GM12878 (cell line): ENCODE results near the gene OSBPL10. TPM values are rescaled to one million over a fixed set of nuclear protein-coding genes. Genes with fewer than 3 reads are reported as not detected.

ENCODE experiments used
- ATAC-seq: fragments of 200-7000 bp; cut with Tn5 transposase; 3 replicates; pipeline ENCODE4 v1.9.1; 2020; ENCODE audit warnings: mild to moderate bottlenecking, moderate library complexity
- BruUV-seq: library from RNA; stranded (reverse); fragments of 400-500 nt; replicated peaks from 2 replicates; lab custom pipeline; 2021; lab: Mats Ljungman, UMichigan
- CTCF ChIA-PET: fragments of 300-600 bp; sonication (Branson Sonifier 250); formaldehyde crosslinking; extraction: SDS; loops from one replicate; lab custom pipeline; 2021; ENCODE audit warnings: inconsistent platforms; lab: Yijun Ruan, JAX
- POLR2A ChIA-PET: fragments of 350-600 bp; formaldehyde crosslinking; extraction: SDS; loops from one replicate; lab custom pipeline; 2021; ENCODE audit warnings: inconsistent platforms; lab: Charles Lee
- RAD21 ChIA-PET: fragments of 300-600 bp; sonication (Branson Sonifier 250); formaldehyde crosslinking; loops from one replicate; lab custom pipeline; 2023; ENCODE audit warnings: antibody characterized with exemption; ENCODE audit not compliant: unreplicated experiment; lab: Charles Lee
- SMC1A ChIA-PET: fragments of 300-600 bp; sonication (Branson Sonifier 250); formaldehyde crosslinking; loops from one replicate; lab custom pipeline; 2023; ENCODE audit not compliant: unreplicated experiment, uncharacterized antibody; lab: Charles Lee
- DNase-seq: peaks from one replicate; pipeline ENCODE4 v3.0.0-alpha.2; 2011; ENCODE audit warnings: low read depth, low spot score
- FAIRE-seq: peaks from 3 replicates; lab custom pipeline; 2011; peaks lifted over from hg19 to GRCh38; lab: Jason Lieb, UNC
- H2AFZ ChIP-seq: 2 replicates; pipeline ENCODE4 v1.6.0; 2011; ENCODE audit warnings: low read depth, low read length, control low read depth; ENCODE audit not compliant: control insufficient read depth
- H3K27ac ChIP-seq: 2 replicates; pipeline ENCODE4 v1.5.1; 2011; ENCODE audit warnings: control low read depth; ENCODE audit not compliant: control insufficient read depth, insufficient read depth
- H3K27me3 ChIP-seq, 2 experiments: replicated peaks in 1 of 2; 2 replicates each; pipeline versions ENCODE4 v1.6.0 to v1.6.1; 2011; ENCODE audit warnings: low read length in 1 of 2; ENCODE audit not compliant: control insufficient read depth in 2 of 2, insufficient read depth in 2 of 2
- H3K36me3 ChIP-seq, 2 experiments: 2 replicates each; pipeline ENCODE4 v1.5.1; 2011; ENCODE audit warnings: low read length in 1 of 2; ENCODE audit not compliant: control insufficient read depth in 2 of 2, insufficient read depth in 2 of 2
- H3K4me1 ChIP-seq: 2 replicates; pipeline ENCODE4 v1.6.1; 2011; ENCODE audit warnings: mild to moderate bottlenecking, low read length, moderate library complexity, mixed read lengths; ENCODE audit not compliant: control insufficient read depth, insufficient read depth
- H3K4me2 ChIP-seq: 2 replicates; pipeline ENCODE4 v1.6.0; 2011; ENCODE audit warnings: control low read depth; ENCODE audit not compliant: control insufficient read depth, insufficient read depth
- H3K4me3 ChIP-seq: fragments of 200-600 bp; sonication (generic); 2 replicates; pipeline ENCODE4 v1.5.1; 2016
- H3K79me2 ChIP-seq: 2 replicates; pipeline ENCODE4 v1.6.0; 2011; ENCODE audit warnings: low read length; ENCODE audit not compliant: control insufficient read depth, insufficient read depth
- H3K9ac ChIP-seq: 2 replicates; pipeline ENCODE4 v1.8.0; 2011; ENCODE audit warnings: low read length, control low read depth, mixed read lengths; ENCODE audit not compliant: control insufficient read depth, insufficient read depth
- H3K9me3 ChIP-seq: replicated peaks from 3 replicates; pipeline ENCODE4 v1.5.1; 2011; ENCODE audit warnings: mild to moderate bottlenecking, low read length; ENCODE audit not compliant: control insufficient read depth, insufficient read depth
- H4K20me1 ChIP-seq: 2 replicates; pipeline ENCODE4 v1.6.0; 2011; ENCODE audit not compliant: control insufficient read depth, insufficient read depth
- CTCF ChIP-seq, 3 experiments: IDR thresholded peaks in 2 of 3; conservative IDR thresholded peaks in 1 of 3; 2 replicates each; pipeline ENCODE4 v1.5.1; 2011; ENCODE audit warnings: low read depth in 3 of 3, low read length in 3 of 3, mild to moderate bottlenecking in 3 of 3, control low read depth in 2 of 3, moderate library complexity in 2 of 3, inconsistent platforms in 1 of 3, mixed read lengths in 1 of 3; ENCODE audit not compliant: control insufficient read depth in 2 of 3, insufficient read depth in 1 of 3; ENCODE audit errors: extremely low read depth in 1 of 3
- DPF2 ChIP-seq: fragments of 450-650 bp; IDR thresholded peaks from 2 replicates; pipeline ENCODE4 v1.6.1; 2017; ENCODE audit warnings: mild to moderate bottlenecking
- ESRRA ChIP-seq: IDR thresholded peaks from 2 replicates; pipeline ENCODE4 v1.6.1; 2012; ENCODE audit warnings: mild to moderate bottlenecking, low read length, improper control_type of control experiment
- NFYA ChIP-seq: IDR thresholded peaks from 2 replicates; pipeline ENCODE4 v1.6.1; 2011; ENCODE audit warnings: low read depth, mild to moderate bottlenecking, low read length, improper control_type of control experiment, borderline replicate concordance
- RAD21 ChIP-seq: IDR thresholded peaks from 2 replicates; pipeline ENCODE4 v1.6.1; 2011; ENCODE audit warnings: mild to moderate bottlenecking, low read depth, low read length, moderate library complexity; ENCODE audit not compliant: insufficient read depth
- SMC3 ChIP-seq: IDR thresholded peaks from 2 replicates; pipeline ENCODE4 v1.6.1; 2011; ENCODE audit warnings: low read length, improper control_type of control experiment, borderline replicate concordance
- WGBS: methylation state at CpG from one replicate; pipeline ENCODE4 v1.1.6; 2016; ENCODE audit warnings: low lambda C conversion rate; ENCODE audit not compliant: insufficient replicate concordance, insufficient coverage; ENCODE audit errors: missing lambda C conversion rate; 5-methylcytosine and 5-hydroxymethylcytosine counted together
- in situ Hi-C: fragments of 300-500 bp; cut with MboI; formaldehyde crosslinking; loops from 9 replicates; pipeline ENCODE4 v1.14.3; 2018; ENCODE audit warnings: mixed read lengths
- intact Hi-C: fragments of 100-400 bp; cut with micrococcal nuclease; formaldehyde crosslinking; loops from one replicate; pipeline ENCODE4 v1.14.2; 2022; ENCODE audit not compliant: unreplicated experiment
- polyA plus RNA-seq, 11 experiments: library from polyadenylated mRNA; depleted of rRNA in 4 of 11; unstranded in 6 of 11; stranded (reverse) in 5 of 11; fragments of >200 nt; fragmentation: Nextera tagmentation in 4 of 11; fragmentation: Illumina TruSeq in 1 of 11; extraction: Ambion mirVana in 4 of 11; extraction: Trizol in 1 of 11; gene quantifications; 1 replicate in 1 of 11; 2 replicates in 10 of 11; pipeline versions ENCODE4 v1.2.1 to v1.2.3, GENCODE V29; 2011 to 2016; ENCODE audit warnings: inconsistent platforms in 2 of 11, missing spikeins in 2 of 11, low read depth in 1 of 11
- total RNA-seq, 4 experiments: library from RNA; depleted of rRNA in 3 of 4; stranded (reverse); fragments of >200 nt in 3 of 4; fragmentation: Illumina TruSeq in 1 of 4; extraction: Trizol in 1 of 4; gene quantifications; 2 replicates each; pipeline versions ENCODE4 v1.2.1 to v1.2.3, GENCODE V29; 2013 to 2021

Gene OSBPL10
- total and polyA plus RNA-seq, 10 of the 15 experiments (the other 5 are each of a cell fraction or from before 2014, with no cell fraction given): 0.03 to 0.25 (median 0.09) TPM; not detected in 5

GRCh38 chr3:31695280-31696008 lies 285.6 kb downstream of the OSBPL10 start:
- ChIA-PET SMC1A (interaction anchor here (1.0 to 1.5 kb wide), 7 partner anchors 9 to 761 kb away, joined by 3 to 5 read pairs (median 4); no protein-coding TSS in a partner anchor), POLR2A (interaction anchor here (1.4 kb wide), 1 partner anchor 83 kb away, joined by 3 read pairs; no protein-coding TSS in a partner anchor), CTCF (interaction anchor here (0.8 to 1.9 kb wide), 16 partner anchors 9 to 928 kb away, joined by 3 to 8 read pairs (median 4); no protein-coding TSS in a partner anchor), RAD21 (interaction anchor here (1.5 kb wide), 1 partner anchor 163 kb away, joined by 5 read pairs; no protein-coding TSS in a partner anchor)
- no peaks in the 10 kb centered on the region for H3K4me1 ChIP-seq
- H3K36me3 ChIP-seq: no peaks in the 10 kb centered on the region
- no peak overlapping the region for H3K4me3 ChIP-seq
- in situ Hi-C loops: no loop called here
- BruUV-seq: no TSS peak
- H3K9ac ChIP-seq: no peak overlapping the region
- no peak overlapping the region for H2AFZ ChIP-seq
- peak; percentile 82 for ATAC-seq
- H4K20me1 ChIP-seq: no peaks in the 10 kb centered on the region
- TF ChIP-seq RAD21 (peak; percentile 39), DPF2 (no peak), SMC3 (peak; percentile 66; the same call in 1 of the 2 replicates), ESRRA (no peak), CTCF (IDR thresholded peaks at IDR 0.05 in 2 of 3, conservative IDR thresholded peaks at IDR 0.05 in 1 of 3; ENCODE audit: control insufficient read depth in 2 of 3, extremely low read depth in 1 of 3, insufficient read depth in 1 of 3, low read depth in 3 of 3, low read length in 3 of 3) (peak; percentile 41 to 56 (median 50); a peak in 5 of 6 replicates), NFYA (no peak)
- no peak overlapping the region for H3K27ac ChIP-seq
- DNase-seq: no peak
- WGBS: 64% methylated on average over 2 of the region's 2 CpGs
- no peak for FAIRE-seq
- no peaks in the 10 kb centered on the region for H3K27me3 ChIP-seq
- H3K79me2 ChIP-seq: no peaks in the 10 kb centered on the region
- H3K9me3 ChIP-seq: no peaks in the 10 kb centered on the region
- intact Hi-C loops: loop anchor here (1.0 to 5.0 kb wide), 3 partner anchors 85 to 563 kb away; no protein-coding TSS in a partner anchor
- no peak overlapping the region for H3K4me2 ChIP-seq
